Natural killer cell (primary cell): ENCODE results near the gene COL5A2. TPM values are rescaled to one million over a fixed set of nuclear protein-coding genes. Genes with fewer than 3 reads are reported as not detected.

Experiments
- ATAC-seq, 3 donors: fragments of 150-1000 bp in 2 of 3; fragments of 200-7000 bp in 1 of 3; cut with Tn5 transposase; 1 replicate in 1 of 3; 2 replicates in 2 of 3; pipeline ENCODE4 v1.10.0; 2021; ENCODE audit warnings: mild to moderate bottlenecking in 2 of 3, moderate library complexity in 2 of 3
- DNase-seq, 2 donors: peaks; one replicate each; pipeline versions ENCODE4 v3.0.0 to v3.0.0-alpha.2; 2013 to 2021; ENCODE audit warnings: mixed read lengths in 1 of 2
- H3K27ac ChIP-seq: one replicate; pipeline ENCODE4 v1.5.1; 2013; ENCODE audit warnings: mild to moderate bottlenecking, low read length
- H3K27me3 ChIP-seq: one replicate; pipeline ENCODE4 v1.6.1; 2013; ENCODE audit warnings: low read length; ENCODE audit not compliant: control insufficient read depth, insufficient read depth
- H3K36me3 ChIP-seq: one replicate; pipeline ENCODE4 v1.6.1; 2013; ENCODE audit warnings: low read length; ENCODE audit not compliant: control insufficient read depth, insufficient read depth
- H3K4me1 ChIP-seq: one replicate; pipeline ENCODE4 v1.6.1; 2013; ENCODE audit warnings: low read length; ENCODE audit not compliant: control insufficient read depth, insufficient read depth
- H3K4me3 ChIP-seq: one replicate; pipeline ENCODE4 v1.5.1; 2013; ENCODE audit warnings: low read length
- H3K9me3 ChIP-seq: one replicate; pipeline ENCODE4 v1.6.1; 2013; ENCODE audit warnings: low read length; ENCODE audit not compliant: control insufficient read depth, insufficient read depth
- H3K27ac Mint-ChIP-seq, 2 donors: one replicate each; pipeline ENCODE4 v1.8.0; 2022; ENCODE audit warnings: mild to moderate bottlenecking in 2 of 2, mixed read lengths in 2 of 2, moderate library complexity in 1 of 2
- H3K27me3 Mint-ChIP-seq, 2 donors: one replicate each; pipeline ENCODE4 v1.8.0; 2022; ENCODE audit warnings: low read depth in 2 of 2, mixed read lengths in 2 of 2
- H3K36me3 Mint-ChIP-seq: one replicate; pipeline ENCODE4 v1.8.0; 2022; ENCODE audit warnings: mixed read lengths
- H3K4me1 Mint-ChIP-seq, 2 donors: one replicate each; pipeline ENCODE4 v1.8.0; 2022; ENCODE audit warnings: mixed read lengths in 2 of 2
- H3K4me3 Mint-ChIP-seq: one replicate; pipeline ENCODE4 v1.8.0; 2022; ENCODE audit warnings: mild to moderate bottlenecking, moderate library complexity, mixed read lengths
- H3K9me3 Mint-ChIP-seq, 2 donors: one replicate each; pipeline ENCODE4 v1.8.0; 2022; ENCODE audit warnings: mixed read lengths in 2 of 2
- WGBS: methylation state at CpG from one replicate; pipeline ENCODE4 v1.1.7; 2013; ENCODE audit warnings: missing lambda C conversion rate; ENCODE audit not compliant: insufficient coverage; 5-methylcytosine and 5-hydroxymethylcytosine counted together
- intact Hi-C: fragments of 100-400 bp; cut with micrococcal nuclease; formaldehyde crosslinking; loops from one replicate; pipeline ENCODE4 v1.14.2; 2022
- total RNA-seq, 4 donors: library from RNA; stranded (reverse); fragments of 120-200 nt in 1 of 4; gene quantifications; one replicate each; pipeline versions ENCODE4 v1.2.3 to v1.2.4, GENCODE V29; 2013 to 2022
- TF ChIP-seq, protein P1 (sequence below): fragments of 200-600 bp; IDR thresholded peaks from one replicate; pipeline ENCODE4 v1.8.0; 2022; ENCODE audit warnings: antibody characterized with exemption

COL5A2 gene
- total RNA-seq, 3 donors from 2014 or later (not counting 1 experiment from before 2014, with no cell fraction given): 0.38 to 0.68 (median 0.63) TPM

GRCh38 chr2:189097934-189098333 is 81.6 kb downstream of the COL5A2 start:
- TF ChIP-seq, protein P1, sequence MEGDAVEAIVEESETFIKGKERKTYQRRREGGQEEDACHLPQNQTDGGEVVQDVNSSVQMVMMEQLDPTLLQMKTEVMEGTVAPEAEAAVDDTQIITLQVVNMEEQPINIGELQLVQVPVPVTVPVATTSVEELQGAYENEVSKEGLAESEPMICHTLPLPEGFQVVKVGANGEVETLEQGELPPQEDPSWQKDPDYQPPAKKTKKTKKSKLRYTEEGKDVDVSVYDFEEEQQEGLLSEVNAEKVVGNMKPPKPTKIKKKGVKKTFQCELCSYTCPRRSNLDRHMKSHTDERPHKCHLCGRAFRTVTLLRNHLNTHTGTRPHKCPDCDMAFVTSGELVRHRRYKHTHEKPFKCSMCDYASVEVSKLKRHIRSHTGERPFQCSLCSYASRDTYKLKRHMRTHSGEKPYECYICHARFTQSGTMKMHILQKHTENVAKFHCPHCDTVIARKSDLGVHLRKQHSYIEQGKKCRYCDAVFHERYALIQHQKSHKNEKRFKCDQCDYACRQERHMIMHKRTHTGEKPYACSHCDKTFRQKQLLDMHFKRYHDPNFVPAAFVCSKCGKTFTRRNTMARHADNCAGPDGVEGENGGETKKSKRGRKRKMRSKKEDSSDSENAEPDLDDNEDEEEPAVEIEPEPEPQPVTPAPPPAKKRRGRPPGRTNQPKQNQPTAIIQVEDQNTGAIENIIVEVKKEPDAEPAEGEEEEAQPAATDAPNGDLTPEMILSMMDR: no peak
- no peaks in the 10 kb centered on the region for H3K4me1 Mint-ChIP-seq
- no peaks in the 10 kb centered on the region for H3K36me3 ChIP-seq
- H3K27ac Mint-ChIP-seq: no peak overlapping the region
- H3K27ac ChIP-seq: no peak overlapping the region
- H3K9me3 Mint-ChIP-seq: no peaks in the 10 kb centered on the region
- no CpG with 5 or more reads among the region's 1 CpG for WGBS
- no peaks in the 10 kb centered on the region for H3K27me3 ChIP-seq
- no peak overlapping the region for H3K4me3 Mint-ChIP-seq
- no peak overlapping the region for H3K4me3 ChIP-seq
- H3K9me3 ChIP-seq: no peaks in the 10 kb centered on the region
- ATAC-seq: no peak
- DNase-seq: no peak
- intact Hi-C loops: no loop called here
- no peaks in the 10 kb centered on the region for H3K27me3 Mint-ChIP-seq
- H3K36me3 Mint-ChIP-seq: no peaks in the 10 kb centered on the region
- no peaks in the 10 kb centered on the region for H3K4me1 ChIP-seq

DNA sequence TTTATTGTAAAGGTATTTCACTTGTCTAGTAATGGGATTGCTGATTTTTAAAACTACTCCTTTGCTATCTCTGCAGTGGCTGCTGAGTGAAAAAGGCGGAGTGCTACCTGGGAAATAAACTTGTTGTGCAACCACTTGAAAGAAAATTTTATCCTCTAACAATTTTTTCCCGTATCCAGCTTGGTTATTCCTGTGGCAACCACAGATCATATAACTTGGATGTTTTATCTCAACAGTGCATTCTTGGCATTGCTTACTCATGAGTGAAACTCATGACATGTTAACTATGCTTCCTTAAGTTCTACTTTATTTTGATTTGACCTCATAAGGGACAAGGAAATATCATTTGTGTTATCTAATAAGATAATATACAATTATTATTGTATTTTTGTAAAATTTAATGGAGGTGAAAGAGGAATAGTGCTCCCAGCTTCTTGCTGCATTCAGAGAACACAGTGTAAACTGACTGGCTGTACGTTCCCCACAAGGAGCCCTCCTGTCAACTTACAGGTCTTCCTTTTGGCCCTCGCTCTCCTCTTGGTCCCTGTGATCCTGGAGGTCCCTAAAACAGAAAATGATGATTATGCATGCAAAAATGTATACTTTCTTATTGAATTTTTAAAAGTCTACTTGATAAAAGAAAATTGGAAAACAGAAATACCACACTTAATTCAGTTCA is 82.7 kb downstream of the COL5A2 start:
- no peaks in the 10 kb centered on the region for H3K9me3 ChIP-seq
- DNase-seq: no peak
- no peaks in the 10 kb centered on the region for H3K27me3 ChIP-seq
- no peak overlapping the region for H3K27ac ChIP-seq
- H3K36me3 Mint-ChIP-seq: no peaks in the 10 kb centered on the region
- H3K4me1 ChIP-seq: no peaks in the 10 kb centered on the region
- H3K4me3 Mint-ChIP-seq: no peak overlapping the region
- H3K27me3 Mint-ChIP-seq: no peaks in the 10 kb centered on the region
- H3K4me1 Mint-ChIP-seq: no peaks in the 10 kb centered on the region
- H3K9me3 Mint-ChIP-seq: no peaks in the 10 kb centered on the region
- no peaks in the 10 kb centered on the region for H3K36me3 ChIP-seq
- H3K27ac Mint-ChIP-seq: no peak overlapping the region
- no peak overlapping the region for H3K4me3 ChIP-seq
- 88% methylated on average over 3 of the region's 4 CpGs for WGBS
- intact Hi-C loops: no loop called here
- ATAC-seq: no peak
- TF ChIP-seq, protein P1: no peak

GRCh38 chr2:189095101-189095500 is 84.5 kb downstream of the COL5A2 start:
- Histone ChIP-seq H3K27me3 (no peaks in the 10 kb centered on the region), H3K4me1 (no peaks in the 10 kb centered on the region), H3K4me3 (no peak overlapping the region), H3K9me3 (no peaks in the 10 kb centered on the region), H3K27ac (no peak overlapping the region), H3K36me3 (no peaks in the 10 kb centered on the region)
- Mint-ChIP-seq H3K4me1 (no peaks in the 10 kb centered on the region), H3K27ac (no peak overlapping the region), H3K36me3 (no peaks in the 10 kb centered on the region), H3K4me3 (no peak overlapping the region), H3K27me3 (no peaks in the 10 kb centered on the region), H3K9me3 (no peaks in the 10 kb centered on the region)
- TF ChIP-seq, protein P1: no peak
- intact Hi-C loops: no loop called here
- DNase-seq: no peak
- 77% methylated on average over 3 of the region's 3 CpGs for WGBS
- ATAC-seq: no peak

GRCh38 chr2:189092936-189093335 is 86.6 kb downstream of the COL5A2 start:
- no peaks in the 10 kb centered on the region for H3K4me1 Mint-ChIP-seq
- H3K4me1 ChIP-seq: no peaks in the 10 kb centered on the region
- no peaks in the 10 kb centered on the region for H3K27me3 Mint-ChIP-seq
- H3K9me3 Mint-ChIP-seq: no peaks in the 10 kb centered on the region
- no peak overlapping the region for H3K27ac Mint-ChIP-seq
- intact Hi-C loops: loop anchor here (5.0 kb wide), 1 partner anchor 319 kb away; no protein-coding TSS in a partner anchor
- WGBS: 68% methylated on average over 2 of the region's 2 CpGs
- no peaks in the 10 kb centered on the region for H3K36me3 Mint-ChIP-seq
- no peak overlapping the region for H3K4me3 ChIP-seq
- no peak overlapping the region for H3K27ac ChIP-seq
- no peaks in the 10 kb centered on the region for H3K36me3 ChIP-seq
- no peak for ATAC-seq
- DNase-seq: no peak
- TF ChIP-seq, protein P1: no peak
- H3K4me3 Mint-ChIP-seq: no peak overlapping the region
- no peaks in the 10 kb centered on the region for H3K27me3 ChIP-seq
- no peaks in the 10 kb centered on the region for H3K9me3 ChIP-seq
